Sigmoid colon (tissue), 7 donors: Measurements from ENCODE around the gene TM7SF3. TPM values are rescaled to one million over a fixed set of nuclear protein-coding genes. Genes with fewer than 3 reads are reported as not detected.

Experiments
- DNase-seq: peaks from one replicate; pipeline ENCODE4 v3.0.0-alpha.2; 2019
- H3K27ac ChIP-seq, 4 donors: fragments of 200-600 bp; sonication (generic); one replicate each; pipeline ENCODE4 v1.5.1; 2016 to 2019; ENCODE audit warnings: mild to moderate bottlenecking in 1 of 4
- H3K27me3 ChIP-seq, 3 donors: fragments of 200-600 bp; sonication (generic); one replicate each; pipeline ENCODE4 v1.5.1; 2019; ENCODE audit warnings: mild to moderate bottlenecking in 1 of 3
- H3K36me3 ChIP-seq, 4 donors: fragments of 200-600 bp; sonication (generic); one replicate each; pipeline ENCODE4 v1.5.1; 2016 to 2019
- H3K4me1 ChIP-seq, 4 donors: fragments of 200-600 bp; sonication (generic); one replicate each; pipeline ENCODE4 v1.5.1; 2017 to 2019
- H3K4me3 ChIP-seq, 4 donors: fragments of 200-600 bp; sonication (generic); one replicate each; pipeline ENCODE4 v1.5.1; 2017 to 2019; ENCODE audit warnings: mild to moderate bottlenecking in 2 of 4, moderate library complexity in 1 of 4
- H3K9me3 ChIP-seq, 4 donors: fragments of 200-600 bp in 3 of 4; sonication (generic) in 3 of 4; one replicate each; pipeline versions ENCODE4 v1.5.1 to v1.6.1; 2013 to 2019
- CTCF ChIP-seq, 4 experiments: fragments of 450-650 bp in 3 of 4; fragments of 200-600 bp in 1 of 4; IDR thresholded peaks; one replicate each; pipeline ENCODE4 v1.5.1; 2016 to 2019; ENCODE audit warnings: antibody characterized with exemption in 4 of 4, mild to moderate bottlenecking in 3 of 4, moderate library complexity in 2 of 4
- EP300 ChIP-seq, 4 donors: sonication (generic); formaldehyde crosslinking; IDR thresholded peaks; one replicate each; pipeline ENCODE4 v1.6.1; 2017; ENCODE audit warnings: antibody characterized with exemption in 4 of 4
- POLR2A ChIP-seq, 2 donors: fragments of 450-650 bp; IDR thresholded peaks; one replicate each; pipeline ENCODE4 v1.6.1; 2016; ENCODE audit warnings: antibody characterized with exemption in 2 of 2, mild to moderate bottlenecking in 2 of 2, moderate library complexity in 2 of 2
- POLR2AphosphoS5 ChIP-seq, 4 donors: sonication (generic); formaldehyde crosslinking; IDR thresholded peaks; one replicate each; pipeline ENCODE4 v1.6.1; 2017; ENCODE audit warnings: antibody characterized with exemption in 4 of 4
- WGBS, 2 donors: extraction: QIAGEN DNeasy Blood & Tissue Kit; methylation state at CpG; one replicate each; pipeline ENCODE4 v1.1.7; 2013; 5-methylcytosine and 5-hydroxymethylcytosine counted together
- intact Hi-C: fragments of 100-400 bp; cut with DNase I; formaldehyde crosslinking; loops from one replicate; pipeline ENCODE4 v1.15.1; 2023
- polyA plus RNA-seq, 3 donors: library from polyadenylated mRNA; stranded (reverse); fragments of 200-250 nt; gene quantifications; one replicate each; pipeline ENCODE4 v1.2.3, GENCODE V29; 2013
- total RNA-seq, 4 donors: library from RNA; depleted of rRNA; stranded (reverse); fragments of >200 nt; gene quantifications; one replicate each; pipeline ENCODE4 v1.1.0, GENCODE V29; 2016
- donor health status: healthy with polysubstance abuse.
- donor health status: Bipolar disorder and iron deficiency.
- donor health status: healthy.

Gene TM7SF3
- total and polyA plus RNA-seq, 7 donors = 9.2 to 56.9 (median 38.4) TPM

GRCh38 chr12:26982866-26983265 lies 31.3 kb downstream of the TM7SF3 start:
- Histone ChIP-seq H3K9me3 (no peaks in the 10 kb centered on the region), H3K27ac (no peak overlapping the region), H3K27me3 (no peaks in the 10 kb centered on the region), H3K36me3 (peaks cover 0 to 36% (median 3%) of the 10 kb centered on the region in 4 donors), H3K4me1 (peaks cover 0 to 5% (median 0%) of the 10 kb centered on the region in 4 donors), H3K4me3 (no peak overlapping the region)
- intact Hi-C loops = no loop called here
- no peak for DNase-seq
- whole genome bisulfite sequencing, 2 donors = 96 to 98% methylated on average over 2 of the region's 2 CpGs
- TF ChIP-seq POLR2AphosphoS5 (IDR thresholded peaks at IDR 0.05) (no peak), EP300 (IDR thresholded peaks at IDR 0.05) (no peak), CTCF (IDR thresholded peaks at IDR 0.05) (no peak), POLR2A (IDR thresholded peaks at IDR 0.05) (no peak)

- Histone ChIP-seq H3K36me3 (peaks cover 0 to 62% (median 5%) of the 10 kb centered on the region in 4 donors), H3K9me3 (no peaks in the 10 kb centered on the region), H3K4me1 (no peaks in the 10 kb centered on the region), H3K4me3 (no peak overlapping the region), H3K27me3 (no peaks in the 10 kb centered on the region), H3K27ac (no peak overlapping the region)
- DNase-seq = no peak
- no peak for TF ChIP-seq EP300 (IDR thresholded peaks at IDR 0.05)
- TF ChIP-seq POLR2AphosphoS5 (IDR thresholded peaks at IDR 0.05) = no peak
- TF ChIP-seq CTCF (IDR thresholded peaks at IDR 0.05) = no peak
- no peak for TF ChIP-seq POLR2A (IDR thresholded peaks at IDR 0.05)
- 94 to 98% methylated on average over 11 of the region's 11 CpGs for WGBS, 2 donors
- intact Hi-C loops = no loop called here
These were observed 34.5 kb downstream of the TM7SF3 start for GRCh38 chr12:26979733-26980132.

GRCh38 chr12:26978801-26979200 lies 35.4 kb downstream of the TM7SF3 start:
- no peak overlapping the region for H3K27ac ChIP-seq
- H3K36me3 ChIP-seq = peaks cover 1 to 69% (median 7%) of the 10 kb centered on the region in 4 donors
- H3K4me3 ChIP-seq = no peak overlapping the region
- DNase-seq = no peak
- no peaks in the 10 kb centered on the region for H3K4me1 ChIP-seq
- intact Hi-C loops = no loop called here
- no peaks in the 10 kb centered on the region for H3K27me3 ChIP-seq
- TF ChIP-seq EP300 (IDR thresholded peaks at IDR 0.05) = no peak
- TF ChIP-seq CTCF (IDR thresholded peaks at IDR 0.05) = no peak
- TF ChIP-seq POLR2A (IDR thresholded peaks at IDR 0.05) = no peak
- TF ChIP-seq POLR2AphosphoS5 (IDR thresholded peaks at IDR 0.05) = no peak
- WGBS, 2 donors = 94 to 100% methylated on average over 1 of the region's 1 CpG
- H3K9me3 ChIP-seq = no peaks in the 10 kb centered on the region

GRCh38 chr12:26976687-26977086 lies 37.5 kb downstream of the TM7SF3 start:
- 81 to 95% methylated on average over 2 of the region's 2 CpGs for WGBS, 2 donors
- intact Hi-C loops = no loop called here

More at GRCh38 chr12:26976687-26977086, 37.5 kb downstream of the TM7SF3 start:
- Histone ChIP-seq H3K27ac (no peak overlapping the region), H3K36me3 (peaks cover 3 to 64% (median 11%) of the 10 kb centered on the region in 4 donors), H3K4me3 (no peak overlapping the region), H3K27me3 (no peaks in the 10 kb centered on the region), H3K4me1 (no peaks in the 10 kb centered on the region), H3K9me3 (no peaks in the 10 kb centered on the region)
- TF ChIP-seq EP300 (IDR thresholded peaks at IDR 0.05) (no peak), POLR2A (IDR thresholded peaks at IDR 0.05) (no peak), CTCF (IDR thresholded peaks at IDR 0.05) (no peak), POLR2AphosphoS5 (IDR thresholded peaks at IDR 0.05) (no peak)
- no peak for DNase-seq
